ENCODE measurements around the gene PRKN.
"Not testable (repeated sequence)": the region's sequence is repeated elsewhere in the genome, so short reads cannot be mapped to it uniquely, and the experiment has no call there.

- TF ChIP-seq GTF2F1 (IDR thresholded peaks at IDR 0.05; ENCODE audit: low read depth, low read length); NCOR1 (IDR thresholded peaks at IDR 0.05): not testable (repeated sequence)
Observed at GRCh38 chr6:161861061-161861460, 866.5 kb downstream of the PRKN start.
